ENCODE measurements around the gene ITGAL. TPM values are rescaled to one million over a fixed set of nuclear protein-coding genes. Genes with fewer than 3 reads are reported as not detected.
A peak's percentile ranks its signal among the peaks of the same experiment; 100 is the strongest.

ITGAL gene
- total RNA-seq, 1 experiment from 2014 or later, result not detected

DNA sequence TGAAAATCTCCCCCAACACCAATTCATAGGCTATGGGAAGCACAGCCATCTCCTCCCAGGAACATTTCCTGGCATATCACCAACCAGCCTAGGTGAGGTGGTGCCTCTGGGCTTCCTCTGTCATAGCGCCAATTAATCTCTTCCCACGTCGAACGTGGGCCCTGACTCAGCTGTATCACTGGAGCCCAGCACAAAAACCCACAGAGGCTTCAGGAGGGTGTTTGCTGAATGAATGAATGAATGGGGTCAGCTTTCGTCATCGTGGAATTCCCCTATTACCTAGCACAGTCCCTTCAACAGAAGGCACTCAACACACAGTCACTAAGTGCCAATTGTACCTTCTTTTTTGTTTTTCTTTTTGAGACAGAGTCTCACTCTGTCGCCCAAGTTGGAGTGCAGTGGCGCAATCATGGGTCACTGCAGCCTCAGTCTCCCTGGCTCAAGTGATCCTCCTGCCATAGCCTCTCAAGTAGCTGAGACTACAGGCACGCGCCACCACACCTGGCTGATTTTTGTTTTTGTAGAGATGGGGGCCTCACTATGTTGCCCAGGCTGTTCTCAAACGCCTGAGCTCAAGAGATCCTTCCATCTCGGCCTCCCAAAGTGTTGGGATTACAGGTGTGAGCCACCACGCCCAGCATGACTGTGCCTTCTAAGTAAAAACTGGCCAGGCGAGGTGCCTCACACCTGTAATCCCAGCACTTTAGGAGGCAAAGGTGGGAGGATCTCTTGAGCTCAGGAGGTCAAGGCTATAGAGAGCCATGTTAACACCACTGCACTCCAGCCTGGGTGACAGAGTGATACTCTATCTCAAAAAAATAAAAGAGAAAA is 94.8 kb downstream of the ITGAL start:
- Histone ChIP-seq H3K4me1 (ENCODE audit: insufficient read depth, low read length, poor library complexity, severe bottlenecking) (peaks cover 22% of the 10 kb centered on the region), H3K36me3 (ENCODE audit: insufficient read depth, low read length, poor library complexity, severe bottlenecking) (no peaks in the 10 kb centered on the region), H3K4me3 (ENCODE audit: low read depth, low read length, poor library complexity, severe bottlenecking) (no peak overlapping the region), H3K27ac (ENCODE audit: low read depth, low read length, poor library complexity, severe bottlenecking) (peak overlapping the region; percentile 49), H3K27me3 (replicated peaks; ENCODE audit: insufficient read depth, low read depth, low read length, poor library complexity) (no peaks in the 10 kb centered on the region), H3K9me3 (ENCODE audit: low read depth, low read length, poor library complexity, severe bottlenecking) (no peaks in the 10 kb centered on the region)
- no peak for TF ChIP-seq EZH2 (IDR thresholded peaks at IDR 0.05; ENCODE audit: borderline replicate concordance, low read depth, low read length, poor library complexity, severe bottlenecking)
- TF ChIP-seq, protein P1, sequence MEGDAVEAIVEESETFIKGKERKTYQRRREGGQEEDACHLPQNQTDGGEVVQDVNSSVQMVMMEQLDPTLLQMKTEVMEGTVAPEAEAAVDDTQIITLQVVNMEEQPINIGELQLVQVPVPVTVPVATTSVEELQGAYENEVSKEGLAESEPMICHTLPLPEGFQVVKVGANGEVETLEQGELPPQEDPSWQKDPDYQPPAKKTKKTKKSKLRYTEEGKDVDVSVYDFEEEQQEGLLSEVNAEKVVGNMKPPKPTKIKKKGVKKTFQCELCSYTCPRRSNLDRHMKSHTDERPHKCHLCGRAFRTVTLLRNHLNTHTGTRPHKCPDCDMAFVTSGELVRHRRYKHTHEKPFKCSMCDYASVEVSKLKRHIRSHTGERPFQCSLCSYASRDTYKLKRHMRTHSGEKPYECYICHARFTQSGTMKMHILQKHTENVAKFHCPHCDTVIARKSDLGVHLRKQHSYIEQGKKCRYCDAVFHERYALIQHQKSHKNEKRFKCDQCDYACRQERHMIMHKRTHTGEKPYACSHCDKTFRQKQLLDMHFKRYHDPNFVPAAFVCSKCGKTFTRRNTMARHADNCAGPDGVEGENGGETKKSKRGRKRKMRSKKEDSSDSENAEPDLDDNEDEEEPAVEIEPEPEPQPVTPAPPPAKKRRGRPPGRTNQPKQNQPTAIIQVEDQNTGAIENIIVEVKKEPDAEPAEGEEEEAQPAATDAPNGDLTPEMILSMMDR (conservative IDR thresholded peaks at IDR 0.05; ENCODE audit: low read depth, low read length), result no peak
- ChIA-PET POLR2A (ENCODE audit: low non-redundant PET) (no interaction called here), CTCF (no interaction called here)
- no peak for DNase-seq (ENCODE audit: low spot score)
- no TSS peak for BruUV-seq (replicated peaks)
- intact Hi-C loops (cut with micrococcal nuclease; ENCODE audit: unreplicated experiment), result no loop called here

DNA sequence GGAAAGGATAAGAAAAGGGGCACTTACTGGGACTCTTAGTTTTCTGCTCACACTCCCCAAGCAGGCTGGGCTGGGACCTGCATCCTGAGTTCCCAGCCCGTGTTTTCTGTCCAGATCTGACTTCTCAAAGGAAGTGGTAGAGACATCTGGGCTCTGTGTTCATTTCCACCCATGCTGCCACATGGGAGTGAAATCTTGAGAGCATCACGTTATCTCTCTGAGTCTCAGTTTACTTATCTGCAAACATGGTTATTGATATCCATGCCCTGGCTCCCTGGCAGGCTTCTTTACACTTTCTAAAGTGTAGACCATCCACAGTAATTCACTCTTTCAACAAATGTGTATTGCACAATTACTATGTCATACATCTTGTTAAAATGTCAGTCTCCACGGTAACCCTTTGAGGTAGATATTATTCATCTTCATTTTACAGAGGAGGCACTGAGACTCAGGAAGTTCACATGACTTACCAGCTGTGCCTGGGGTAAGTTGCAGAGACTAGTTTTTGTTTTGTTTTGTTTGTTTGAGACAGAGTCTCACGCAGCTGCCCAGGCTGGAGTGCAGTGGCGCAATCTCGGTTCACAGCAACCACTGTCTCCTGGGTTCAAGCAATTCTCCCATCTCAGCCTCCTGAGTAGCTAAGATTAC is 95.6 kb downstream of the ITGAL start:
- DNase-seq (ENCODE audit: low spot score), result peak; percentile 69
- CTCF ChIA-PET, result interaction anchor here (0.6 to 0.7 kb wide), 2 partner anchors 34 to 350 kb away, joined by 3 to 5 read pairs; no protein-coding TSS in a partner anchor
- BruUV-seq (replicated peaks), result no TSS peak
- Histone ChIP-seq H3K27me3 (replicated peaks; ENCODE audit: insufficient read depth, low read depth, low read length, poor library complexity) (no peaks in the 10 kb centered on the region), H3K4me3 (ENCODE audit: low read depth, low read length, poor library complexity, severe bottlenecking) (no peak overlapping the region), H3K27ac (ENCODE audit: low read depth, low read length, poor library complexity, severe bottlenecking) (peak overlapping the region; percentile 49), H3K9me3 (ENCODE audit: low read depth, low read length, poor library complexity, severe bottlenecking) (no peaks in the 10 kb centered on the region), H3K4me1 (ENCODE audit: insufficient read depth, low read length, poor library complexity, severe bottlenecking) (peaks cover 29% of the 10 kb centered on the region), H3K36me3 (ENCODE audit: insufficient read depth, low read length, poor library complexity, severe bottlenecking) (no peaks in the 10 kb centered on the region)
- intact Hi-C loops (cut with micrococcal nuclease; ENCODE audit: unreplicated experiment), result no loop called here
- TF ChIP-seq EZH2 (IDR thresholded peaks at IDR 0.05; ENCODE audit: borderline replicate concordance, low read depth, low read length, poor library complexity, severe bottlenecking), result no peak
- TF ChIP-seq, protein P1 (conservative IDR thresholded peaks at IDR 0.05; ENCODE audit: low read depth, low read length), result no peak
- POLR2A ChIA-PET (ENCODE audit: low non-redundant PET), result no interaction called here

GRCh38 chr16:30569281-30569680 is 96.7 kb downstream of the ITGAL start:
- no peaks in the 10 kb centered on the region for H3K27me3 ChIP-seq (replicated peaks; ENCODE audit: insufficient read depth, low read depth, low read length, poor library complexity)
- H3K36me3 ChIP-seq (ENCODE audit: insufficient read depth, low read length, poor library complexity, severe bottlenecking), result no peaks in the 10 kb centered on the region
- BruUV-seq (replicated peaks), result no TSS peak
- POLR2A ChIA-PET (ENCODE audit: low non-redundant PET), result no interaction called here
- intact Hi-C loops (cut with micrococcal nuclease; ENCODE audit: unreplicated experiment), result no loop called here
- no peaks in the 10 kb centered on the region for H3K9me3 ChIP-seq (ENCODE audit: low read depth, low read length, poor library complexity, severe bottlenecking)
- no peak for DNase-seq (ENCODE audit: low spot score)
- no peak for TF ChIP-seq EZH2 (IDR thresholded peaks at IDR 0.05; ENCODE audit: borderline replicate concordance, low read depth, low read length, poor library complexity, severe bottlenecking)
- no peak overlapping the region for H3K4me3 ChIP-seq (ENCODE audit: low read depth, low read length, poor library complexity, severe bottlenecking)
- no peak overlapping the region for H3K27ac ChIP-seq (ENCODE audit: low read depth, low read length, poor library complexity, severe bottlenecking)
- CTCF ChIA-PET, result no interaction called here
- H3K4me1 ChIP-seq (ENCODE audit: insufficient read depth, low read length, poor library complexity, severe bottlenecking), result peaks cover 34% of the 10 kb centered on the region

Data from A673 (cell line).